ENCODE results near the gene TPK1. TPM values are rescaled to one million over a fixed set of nuclear protein-coding genes. Genes with fewer than 3 reads are reported as not detected.

Gene TPK1
- 0.38 and 0.69 TPM in 2 replicates for polyA plus RNA-seq (2011; rRNA removed)
- polyA minus RNA-seq (2011; rRNA and poly(A)+ RNA removed), result 0.56 and 1.0 TPM in 2 replicates

DNA sequence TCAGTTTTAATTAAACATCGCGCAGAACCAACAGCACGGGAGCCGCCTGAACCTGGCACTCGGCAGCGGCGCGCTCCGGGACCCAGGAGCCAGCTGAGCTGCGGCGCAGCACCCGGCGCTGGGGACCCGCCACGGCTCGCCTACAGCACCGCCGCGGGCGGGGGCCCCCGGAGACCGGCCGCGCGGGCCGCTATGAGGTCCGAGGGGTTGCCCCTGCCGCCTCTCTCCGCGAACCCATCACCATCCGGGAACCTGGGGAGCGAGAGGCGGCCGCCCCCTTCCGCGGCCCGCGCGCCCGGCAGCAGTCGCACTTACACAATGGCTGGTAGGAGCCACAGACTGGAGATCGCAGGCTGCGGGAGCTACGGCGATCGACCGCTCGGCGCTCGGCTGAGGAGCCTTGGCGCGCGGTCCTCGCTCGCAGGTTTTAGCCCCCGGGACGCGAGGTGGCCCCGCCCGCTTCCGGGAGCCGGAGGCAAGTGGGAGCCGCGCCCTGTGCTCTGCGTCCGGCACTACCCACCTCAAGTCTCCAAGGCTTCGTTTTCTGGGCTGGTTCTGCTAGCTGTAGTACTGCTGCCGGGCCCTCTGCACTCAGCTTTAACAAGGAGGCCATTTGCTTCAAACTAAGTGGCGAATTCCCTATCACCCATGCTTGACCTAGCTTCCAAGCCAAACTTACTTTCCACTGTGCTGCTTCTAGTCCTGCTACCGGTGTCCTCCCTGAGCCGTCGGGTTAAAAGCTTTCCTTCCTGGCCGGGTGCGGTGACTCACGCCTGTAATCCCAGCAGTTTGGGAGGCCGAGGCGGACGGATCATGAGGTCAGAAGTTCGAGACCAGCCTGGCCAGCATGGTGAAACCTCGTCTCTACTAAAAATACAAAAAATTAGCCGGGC lies at the start of gene TPK1:
Gene TPK1, minus strand, starts transcription at position 402 of the 893 bp plus-strand sequence. CDS start 451 bp downstream, outside the sequence.
- no peaks in the 10 kb centered on the region for H3K27me3 ChIP-seq (ENCODE audit: control insufficient read depth, insufficient read depth, low read length)
- peak within 1 kb of the TSS; percentile 64 for H3K4me3 ChIP-seq (ENCODE audit: low read depth, low read length)
- ChIA-PET CTCF (no interaction called here), POLR2A (no interaction called here)
- H3K9me3 ChIP-seq (ENCODE audit: control insufficient read depth, insufficient read depth, low read length), result peaks cover 4% of the 10 kb centered on the region; the same call in 1 of the 2 replicates
- no peak for TF ChIP-seq CTCF (IDR thresholded peaks at IDR 0.05; ENCODE audit: low read depth, low read length)
- H3K27ac ChIP-seq (ENCODE audit: low read depth, low read length), result peak within 1 kb of the TSS; percentile 3
- peak; percentile 46 for DNase-seq (ENCODE audit: low read depth, low spot score)

- TF ChIP-seq CTCF (IDR thresholded peaks at IDR 0.05; ENCODE audit: low read depth, low read length), result no peak
- ChIA-PET POLR2A (no interaction called here), CTCF (no interaction called here)
- Histone ChIP-seq H3K9me3 (ENCODE audit: control insufficient read depth, insufficient read depth, low read length) (peaks cover 7% of the 10 kb centered on the region), H3K27me3 (ENCODE audit: control insufficient read depth, insufficient read depth, low read length) (no peaks in the 10 kb centered on the region), H3K27ac (ENCODE audit: low read depth, low read length) (no peak overlapping the region), H3K4me3 (ENCODE audit: low read depth, low read length) (no peak overlapping the region)
- DNase-seq (ENCODE audit: low read depth, low spot score), result no peak
These were observed 49.6 kb upstream of the TPK1 start for GRCh38 chr7:144885478-144885877.

DNA sequence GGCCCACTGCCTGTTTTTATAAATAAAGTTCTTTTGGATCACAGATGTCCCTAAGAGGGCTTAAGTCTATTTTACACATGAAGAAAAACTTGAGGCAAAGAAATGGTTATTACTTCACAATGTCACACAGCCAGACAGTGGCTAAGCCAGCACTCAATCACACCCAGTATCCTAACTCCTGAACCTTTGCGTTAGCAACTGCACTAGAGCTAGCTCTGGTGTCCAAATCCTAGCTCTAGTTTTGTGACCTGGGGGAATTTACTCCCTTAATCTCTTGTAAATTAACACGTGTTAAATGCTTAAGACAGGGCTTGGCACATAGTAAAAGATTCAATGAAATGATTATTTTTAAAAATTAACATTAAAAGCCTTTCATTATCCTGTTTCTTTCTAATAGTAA lies 49.0 kb upstream of the TPK1 start:
- CTCF ChIA-PET, result no interaction called here
- Histone ChIP-seq H3K27ac (ENCODE audit: low read depth, low read length) (no peak overlapping the region), H3K4me3 (ENCODE audit: low read depth, low read length) (no peak overlapping the region), H3K27me3 (ENCODE audit: control insufficient read depth, insufficient read depth, low read length) (no peaks in the 10 kb centered on the region), H3K9me3 (ENCODE audit: control insufficient read depth, insufficient read depth, low read length) (peaks cover 7% of the 10 kb centered on the region)
- TF ChIP-seq CTCF (IDR thresholded peaks at IDR 0.05; ENCODE audit: low read depth, low read length), result no peak
- POLR2A ChIA-PET, result no interaction called here
- DNase-seq (ENCODE audit: low read depth, low spot score), result no peak

DNA sequence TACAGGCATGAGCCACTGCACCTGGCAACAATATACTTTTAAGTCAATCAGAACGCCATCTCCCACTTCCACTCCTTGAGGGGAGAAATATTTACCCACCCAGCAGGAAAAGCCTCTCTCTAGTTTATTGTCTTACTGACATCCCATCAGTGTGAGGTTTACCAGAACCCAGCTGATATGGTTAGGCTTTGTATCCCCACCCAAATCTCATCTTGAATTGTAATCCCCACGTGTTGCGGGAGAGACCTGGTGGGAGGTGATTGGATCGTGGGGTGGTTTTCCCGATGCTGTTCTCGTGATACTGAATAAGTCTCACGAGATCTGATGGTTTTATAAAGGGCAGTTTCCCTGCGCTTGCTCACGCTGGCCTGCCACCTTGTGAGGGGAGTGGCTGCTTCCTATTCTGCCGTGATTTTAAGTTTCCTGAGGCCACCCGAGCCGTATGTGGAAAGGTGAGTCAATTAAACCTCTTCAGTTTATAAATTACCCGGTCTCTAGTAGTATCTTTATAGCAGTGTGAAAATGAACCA lies 37.5 kb upstream of the TPK1 start:
- TF ChIP-seq CTCF (IDR thresholded peaks at IDR 0.05; ENCODE audit: low read depth, low read length), result no peak
- H3K27ac ChIP-seq (ENCODE audit: low read depth, low read length), result no peak overlapping the region
- ChIA-PET POLR2A (no interaction called here), CTCF (no interaction called here)
- no peaks in the 10 kb centered on the region for H3K27me3 ChIP-seq (ENCODE audit: control insufficient read depth, insufficient read depth, low read length)
- peaks cover 10% of the 10 kb centered on the region for H3K9me3 ChIP-seq (ENCODE audit: control insufficient read depth, insufficient read depth, low read length)
- no peak overlapping the region for H3K4me3 ChIP-seq (ENCODE audit: low read depth, low read length)
- no peak for DNase-seq (ENCODE audit: low read depth, low spot score)

DNA sequence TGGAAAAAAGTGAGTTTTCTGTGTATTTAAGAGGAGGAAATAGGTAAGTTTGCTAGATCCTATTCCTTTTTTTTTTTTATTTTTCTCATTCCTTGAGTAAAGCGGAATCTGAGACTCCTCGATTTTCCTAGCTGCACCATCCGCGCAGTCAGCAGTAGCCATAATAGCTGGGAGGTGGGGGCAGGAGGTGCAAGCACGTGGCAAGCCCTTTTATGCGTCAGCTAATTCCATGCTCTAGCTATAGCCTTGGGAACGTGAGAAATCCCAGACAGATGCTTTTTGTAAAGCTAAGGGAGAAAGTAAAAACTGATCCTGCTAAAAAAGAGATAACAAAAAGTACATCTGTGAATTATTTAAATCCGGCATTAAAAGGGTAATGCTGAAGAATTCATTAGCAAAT lies 33.2 kb upstream of the TPK1 start:
- H3K4me3 ChIP-seq (ENCODE audit: low read depth, low read length), result no peak overlapping the region
- no peak overlapping the region for H3K27ac ChIP-seq (ENCODE audit: low read depth, low read length)
- peaks cover 4% of the 10 kb centered on the region for H3K9me3 ChIP-seq (ENCODE audit: control insufficient read depth, insufficient read depth, low read length)
- no peaks in the 10 kb centered on the region for H3K27me3 ChIP-seq (ENCODE audit: control insufficient read depth, insufficient read depth, low read length)
- no peak for TF ChIP-seq CTCF (IDR thresholded peaks at IDR 0.05; ENCODE audit: low read depth, low read length)
- DNase-seq (ENCODE audit: low read depth, low spot score), result no peak
- CTCF ChIA-PET, result no interaction called here
- POLR2A ChIA-PET, result no interaction called here
